Activated CD4-positive, CD25-positive, alpha-beta regulatory T cell (primary cell): ENCODE data around the gene GYPB.
"Not testable (repeated sequence)": the region's sequence is repeated elsewhere in the genome, so short reads cannot be mapped to it uniquely, and the experiment has no call there.

Experiments used
- DNase-seq, 4 experiments: peaks; one replicate each; lab custom pipeline; 2025; lab: John Stamatoyannopoulos, UW

GYPB gene

GRCh38 chr4:144019277-144019676 lies at the start of gene GYPB:
Gene GYPB, minus strand, starts transcription at chr4:144019380. Its CDS starts 93 bp downstream, at chr4:144019287.
- DNase-seq = not testable (repeated sequence)

- DNase-seq = not testable (repeated sequence)
These were observed 42.4 kb upstream of the GYPB start for GRCh38 chr4:144061556-144061955.

- not testable (repeated sequence) for DNase-seq
These were observed 41.2 kb upstream of the GYPB start for GRCh38 chr4:144060234-144060859.

- no peak for DNase-seq
These were observed 37.6 kb upstream of the GYPB start for GRCh38 chr4:144056800-144057199.

GRCh38 chr4:144055336-144055735 lies 36.2 kb upstream of the GYPB start:
- DNase-seq = not testable (repeated sequence)

GRCh38 chr4:144051494-144051893 lies 32.3 kb upstream of the GYPB start:
- not testable (repeated sequence) for DNase-seq

- DNase-seq = not testable (repeated sequence)
These were observed 31.5 kb upstream of the GYPB start for GRCh38 chr4:144050631-144051030.

GRCh38 chr4:144049495-144050424 lies 30.6 kb upstream of the GYPB start:
- not testable (repeated sequence) for DNase-seq

- DNase-seq = not testable (repeated sequence)
These were observed 25.8 kb upstream of the GYPB start for GRCh38 chr4:144044936-144045335.

GRCh38 chr4:144032580-144032979 lies 13.4 kb upstream of the GYPB start:
- DNase-seq = not testable (repeated sequence)

- not testable (repeated sequence) for DNase-seq
These were observed 12.7 kb upstream of the GYPB start for GRCh38 chr4:144031875-144032274.

- not testable (repeated sequence) for DNase-seq
These were observed 12.2 kb upstream of the GYPB start for GRCh38 chr4:144031369-144031768.

- DNase-seq = not testable (repeated sequence)
These were observed 11.5 kb upstream of the GYPB start for GRCh38 chr4:144030708-144031107.

GRCh38 chr4:144026682-144027081 lies 7.5 kb upstream of the GYPB start:
- DNase-seq = not testable (repeated sequence)

GRCh38 chr4:144024399-144025053 lies 5.3 kb upstream of the GYPB start:
- not testable (repeated sequence) for DNase-seq

- DNase-seq = not testable (repeated sequence)
These were observed 3.7 kb upstream of the GYPB start for GRCh38 chr4:144022772-144023400.

- DNase-seq = not testable (repeated sequence)
These were observed 2.3 kb upstream of the GYPB start for GRCh38 chr4:144021336-144021990.

GRCh38 chr4:144018223-144019000 lies 768 bp downstream of the GYPB start:
- not testable (repeated sequence) for DNase-seq

- not testable (repeated sequence) for DNase-seq
These were observed 1.9 kb downstream of the GYPB start for GRCh38 chr4:144017271-144017670.

GRCh38 chr4:144016057-144016605 lies 3.0 kb downstream of the GYPB start:
- DNase-seq = not testable (repeated sequence)
